PC-9 (cell line): ENCODE measurements around the gene LYRM9. TPM values are rescaled to one million over a fixed set of nuclear protein-coding genes. Genes with fewer than 3 reads are reported as not detected.

Experiments used
- BruUV-seq: library from RNA; stranded (reverse); fragments of 400-500 nt; replicated peaks from 2 replicates; lab custom pipeline; 2021; lab: Mats Ljungman, UMichigan
- CTCF ChIA-PET: fragments of 300-600 bp; sonication (Branson Sonifier 250); formaldehyde crosslinking; loops from one replicate; lab custom pipeline; 2022; ENCODE audit warnings: antibody characterized with exemption; lab: Charles Lee
- POLR2A ChIA-PET: fragments of 300-600 bp; sonication (Branson Sonifier 250); formaldehyde crosslinking; loops from one replicate; lab custom pipeline; 2022; ENCODE audit warnings: antibody characterized with exemption; ENCODE audit not compliant: unreplicated experiment; lab: Charles Lee
- DNase-seq, 2 experiments: peaks; one replicate each; pipeline versions ENCODE4 v3.0.0 to v3.0.0-alpha.2; 2015 to 2022; ENCODE audit warnings: mixed read lengths in 1 of 2
- H2AFZ ChIP-seq: fragments of 200-600 bp; sonication (generic); 2 replicates; pipeline ENCODE4 v1.8.1; 2017; ENCODE audit warnings: antibody characterized with exemption
- H3F3A ChIP-seq: fragments of 200-600 bp; sonication (generic); 2 replicates; pipeline ENCODE4 v1.8.1; 2017; ENCODE audit warnings: antibody characterized with exemption, mild to moderate bottlenecking, low read depth; ENCODE audit not compliant: insufficient read depth
- H3K27ac ChIP-seq: fragments of 200-600 bp; sonication (generic); 2 replicates; pipeline ENCODE4 v1.6.1; 2016; ENCODE audit warnings: mixed run types
- H3K27me3 ChIP-seq: fragments of 200-600 bp; sonication (generic); 2 replicates; pipeline ENCODE4 v1.6.1; 2016; ENCODE audit warnings: low read depth, mixed run types; ENCODE audit not compliant: insufficient read depth
- H3K36me3 ChIP-seq: fragments of 200-600 bp; sonication (generic); 2 replicates; pipeline ENCODE4 v1.6.1; 2016; ENCODE audit warnings: low read depth, mixed run types
- H3K4me1 ChIP-seq: fragments of 200-600 bp; sonication (generic); replicated peaks from 2 replicates; pipeline ENCODE4 v1.6.1; 2016; ENCODE audit warnings: mixed run types; ENCODE audit not compliant: insufficient read depth
- H3K4me2 ChIP-seq: fragments of 200-600 bp; sonication (generic); 2 replicates; pipeline ENCODE4 v1.6.1; 2017; ENCODE audit warnings: mixed run types
- H3K4me3 ChIP-seq: fragments of 200-600 bp; sonication (generic); 2 replicates; pipeline ENCODE4 v1.6.1; 2016; ENCODE audit warnings: mixed run types
- H3K79me2 ChIP-seq: fragments of 200-600 bp; sonication (generic); 2 replicates; pipeline ENCODE4 v1.6.1; 2017; ENCODE audit warnings: low read depth, mixed run types
- H3K9me2 ChIP-seq: fragments of 200-600 bp; sonication (generic); 2 replicates; pipeline ENCODE4 v1.8.1; 2017; ENCODE audit warnings: mild to moderate bottlenecking; ENCODE audit not compliant: insufficient read depth
- H3K9me3 ChIP-seq: fragments of 200-600 bp; sonication (generic); 2 replicates; pipeline ENCODE4 v1.8.1; 2016; ENCODE audit warnings: low read depth; ENCODE audit not compliant: insufficient read depth
- H4K20me1 ChIP-seq: fragments of 200-600 bp; sonication (generic); 2 replicates; pipeline ENCODE4 v1.8.1; 2017; ENCODE audit not compliant: insufficient read depth
- CTCF ChIP-seq: fragments of 200-600 bp; sonication (generic); conservative IDR thresholded peaks from 2 replicates; pipeline ENCODE4 v1.6.1; 2017; ENCODE audit warnings: mixed run types, antibody characterized with exemption, mild to moderate bottlenecking, moderate library complexity
- EZH2 ChIP-seq: fragments of 200-600 bp; sonication (generic); IDR thresholded peaks from 2 replicates; pipeline ENCODE4 v1.8.0; 2017; ENCODE audit warnings: antibody characterized with exemption, low read depth
- intact Hi-C: fragments of 100-400 bp; cut with micrococcal nuclease; formaldehyde crosslinking; loops from one replicate; pipeline ENCODE4 v1.10.0; 2022; ENCODE audit not compliant: unreplicated experiment
- total RNA-seq: library from RNA; stranded (reverse); gene quantifications from 2 replicates; pipeline ENCODE4 v1.2.3, GENCODE V29; 2021

LYRM9 gene
- total RNA-seq, 1 experiment from 2014 or later = 7.6 TPM

- Histone ChIP-seq H3K36me3 (no peaks in the 10 kb centered on the region), H4K20me1 (no peaks in the 10 kb centered on the region), H3K9me2 (no peaks in the 10 kb centered on the region), H2AFZ (no peak overlapping the region), H3K4me3 (no peak overlapping the region), H3F3A (no peaks in the 10 kb centered on the region), H3K27ac (no peak overlapping the region), H3K4me1 (no peaks in the 10 kb centered on the region), H3K79me2 (no peaks in the 10 kb centered on the region), H3K4me2 (no peak overlapping the region), H3K9me3 (no peaks in the 10 kb centered on the region), H3K27me3 (peaks cover 69% of the 10 kb centered on the region)
- no TSS peak for BruUV-seq
- no peak for DNase-seq
- TF ChIP-seq EZH2 (no peak), CTCF (no peak)
- intact Hi-C loops = no loop called here
- ChIA-PET POLR2A (no interaction called here), CTCF (no interaction called here)
Measured at GRCh38 chr17:27905447-27906225, 12.5 kb upstream of the LYRM9 start.

DNA sequence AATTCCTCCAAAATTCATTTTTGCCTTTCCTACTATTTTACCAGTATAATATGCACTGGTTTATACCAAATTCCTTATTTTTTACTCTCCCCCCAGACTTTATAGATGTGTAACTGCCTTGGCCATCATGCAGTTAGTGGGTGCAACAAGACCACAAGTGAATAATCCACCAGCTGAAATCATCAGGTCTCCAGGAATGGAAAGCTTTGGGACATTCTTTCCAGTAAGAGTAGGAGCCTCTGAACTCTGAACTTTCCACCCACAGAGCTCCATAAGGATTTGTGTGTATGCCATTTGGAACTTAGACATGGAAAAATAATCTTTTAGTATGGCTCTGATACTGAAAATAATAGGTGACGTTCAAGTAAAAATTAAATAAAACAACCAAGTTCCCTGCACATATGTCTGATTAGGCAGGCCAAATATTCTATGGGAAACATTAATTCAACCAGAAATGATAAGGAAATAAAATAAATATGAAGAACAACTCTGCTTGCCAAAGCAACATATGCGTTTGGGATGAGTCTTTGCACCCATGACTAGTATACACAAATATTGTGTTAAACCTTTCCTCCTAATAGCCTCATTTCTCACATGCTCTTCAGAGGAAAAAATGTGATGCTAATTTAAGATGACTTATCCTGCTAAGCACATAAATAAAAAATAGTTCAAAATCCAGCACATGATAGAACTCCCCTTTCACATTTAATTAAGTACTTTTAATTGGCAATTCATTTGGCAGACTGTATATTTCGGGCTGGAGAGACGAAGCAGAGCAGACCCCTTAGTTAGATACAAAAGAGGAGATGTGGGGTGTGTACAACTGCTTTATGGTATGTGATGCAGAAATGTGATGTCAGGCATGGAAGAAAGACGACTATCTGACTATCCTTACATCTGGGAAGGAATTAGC lies 11.6 kb upstream of the LYRM9 start:
- ChIA-PET CTCF (no interaction called here), POLR2A (no interaction called here)
- no peak overlapping the region for H3K4me2 ChIP-seq
- BruUV-seq = no TSS peak
- no peaks in the 10 kb centered on the region for H3F3A ChIP-seq
- H3K27ac ChIP-seq = no peak overlapping the region
- DNase-seq = no peak
- intact Hi-C loops = no loop called here
- TF ChIP-seq CTCF = no peak
- no peak for TF ChIP-seq EZH2
- H3K27me3 ChIP-seq = peaks cover 63% of the 10 kb centered on the region
- H3K9me3 ChIP-seq = no peaks in the 10 kb centered on the region
- H2AFZ ChIP-seq = no peak overlapping the region
- no peaks in the 10 kb centered on the region for H3K9me2 ChIP-seq
- no peak overlapping the region for H3K4me3 ChIP-seq
- H3K36me3 ChIP-seq = no peaks in the 10 kb centered on the region
- H3K4me1 ChIP-seq = no peaks in the 10 kb centered on the region
- no peaks in the 10 kb centered on the region for H3K79me2 ChIP-seq
- no peaks in the 10 kb centered on the region for H4K20me1 ChIP-seq

- H3F3A ChIP-seq = no peaks in the 10 kb centered on the region
- H2AFZ ChIP-seq = no peak overlapping the region
- BruUV-seq = no TSS peak
- H3K36me3 ChIP-seq = no peaks in the 10 kb centered on the region
- H3K9me3 ChIP-seq = no peaks in the 10 kb centered on the region
- no peak for TF ChIP-seq EZH2
- no peak for TF ChIP-seq CTCF
- no peak overlapping the region for H3K4me2 ChIP-seq
- no peak for DNase-seq
- ChIA-PET CTCF (no interaction called here), POLR2A (no interaction called here)
- no peaks in the 10 kb centered on the region for H4K20me1 ChIP-seq
- no peaks in the 10 kb centered on the region for H3K9me2 ChIP-seq
- H3K79me2 ChIP-seq = no peaks in the 10 kb centered on the region
- H3K27me3 ChIP-seq = peaks cover 59% of the 10 kb centered on the region
- H3K27ac ChIP-seq = no peak overlapping the region
- no peak overlapping the region for H3K4me3 ChIP-seq
- intact Hi-C loops = no loop called here
- H3K4me1 ChIP-seq = no peaks in the 10 kb centered on the region
Measured at GRCh38 chr17:27904114-27904513, 10.9 kb upstream of the LYRM9 start.
